ENCODE data around the gene KRTAP10-7.
A peak's percentile ranks its signal among the peaks of the same experiment; 100 is the strongest.

KRTAP10-7 gene

DNA sequence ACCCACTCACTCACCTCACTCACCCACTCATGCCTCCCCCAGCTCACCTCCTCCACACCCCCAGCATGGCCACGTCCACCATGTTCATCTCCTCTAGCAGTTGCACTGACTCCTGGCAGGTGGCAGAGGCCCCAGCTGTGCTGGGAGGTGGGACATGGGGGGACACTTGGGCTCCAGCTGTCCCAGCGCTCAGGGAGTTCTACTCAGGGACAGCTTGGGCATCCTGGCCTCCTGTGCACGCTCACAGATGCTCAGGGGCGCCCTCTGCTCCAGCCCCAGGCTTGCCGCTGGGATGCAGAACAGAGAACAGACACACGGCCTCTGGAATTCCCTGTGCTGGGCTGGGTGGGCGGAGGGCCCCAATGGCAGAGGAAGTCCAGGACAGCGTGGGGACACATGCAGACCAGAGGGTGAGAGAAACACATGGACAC lies 16.7 kb downstream of the KRTAP10-7 start:
- no peak for TF ChIP-seq CTCF (conservative IDR thresholded peaks at IDR 0.05)
- H3K27ac ChIP-seq, result no peak overlapping the region

- TF ChIP-seq CTCF (conservative IDR thresholded peaks at IDR 0.05), result peak; percentile 85
- no peak overlapping the region for H3K27ac ChIP-seq
Observed at GRCh38 chr21:44618504-44618903, 18.1 kb downstream of the KRTAP10-7 start.

DNA sequence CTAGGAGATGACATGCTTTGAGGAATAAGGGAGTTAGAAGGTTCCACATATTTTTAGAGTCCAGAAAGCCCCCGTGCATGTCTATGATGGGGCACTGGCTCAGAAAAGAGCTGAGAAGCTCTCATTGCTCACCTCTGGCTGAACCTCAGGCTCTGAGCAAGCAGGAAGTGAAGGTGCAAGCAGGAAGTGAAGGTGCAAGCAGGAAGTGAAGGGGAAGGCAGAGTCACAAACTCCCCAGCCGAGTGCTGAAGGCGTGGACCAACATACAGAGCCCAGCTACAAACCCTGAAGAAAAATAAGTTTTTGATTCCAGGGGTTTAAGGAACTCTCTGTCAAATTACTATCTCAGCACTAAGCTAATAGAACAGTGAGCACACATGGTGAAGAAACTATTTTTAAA lies 18.5 kb downstream of the KRTAP10-7 start:
- no peak; the same call in 1 of the 2 replicates for TF ChIP-seq CTCF (conservative IDR thresholded peaks at IDR 0.05)
- H3K27ac ChIP-seq, result no peak overlapping the region

- TF ChIP-seq CTCF (conservative IDR thresholded peaks at IDR 0.05), result no peak
Observed at GRCh38 chr21:44619886-44620285, 19.5 kb downstream of the KRTAP10-7 start.

DNA sequence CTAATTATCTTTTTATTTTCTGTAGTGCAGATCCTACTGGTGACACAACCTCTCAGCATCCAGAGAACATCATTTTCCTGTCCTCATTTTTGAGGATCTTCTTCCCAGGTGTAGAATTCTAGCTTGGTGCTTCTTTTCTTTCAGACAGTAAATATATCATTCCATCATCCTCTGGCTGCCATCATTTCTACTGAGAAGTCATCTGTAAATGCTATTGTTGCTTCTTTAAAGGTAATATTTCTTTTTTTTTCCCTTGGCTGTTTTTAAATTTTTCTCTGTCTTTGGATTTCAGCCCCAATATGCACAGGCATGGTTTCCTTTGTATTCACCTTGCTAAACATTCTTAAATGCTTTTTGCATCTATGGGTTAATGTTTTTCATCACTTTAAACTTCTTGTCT lies 23.2 kb downstream of the KRTAP10-7 start:
- no peak overlapping the region for H3K27ac ChIP-seq
- no peak for TF ChIP-seq CTCF (conservative IDR thresholded peaks at IDR 0.05)

More at GRCh38 chr21:44619886-44620285, 19.5 kb downstream of the KRTAP10-7 start:
- no peak overlapping the region for H3K27ac ChIP-seq

DNA sequence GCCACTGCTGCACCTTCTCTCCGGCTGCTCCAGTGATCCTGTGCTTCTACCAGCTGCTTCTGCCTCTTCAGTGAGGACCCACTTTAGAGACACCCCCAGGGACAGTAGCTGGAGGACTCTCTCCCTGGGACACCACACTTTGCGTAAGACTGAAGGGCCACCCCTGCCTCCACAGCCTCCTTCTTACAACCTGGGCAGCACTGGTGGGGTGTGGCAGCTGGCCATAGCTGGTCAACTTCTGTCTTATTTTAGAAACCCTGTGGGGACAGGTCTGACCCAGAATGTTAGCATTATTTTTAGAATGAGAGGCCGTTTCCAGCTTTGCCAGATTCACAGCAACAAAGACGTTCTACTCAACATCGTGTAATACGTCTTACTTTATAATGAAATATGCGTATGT lies 25.4 kb downstream of the KRTAP10-7 start:
- no peak for TF ChIP-seq CTCF (conservative IDR thresholded peaks at IDR 0.05)
- H3K27ac ChIP-seq, result no peak overlapping the region

DNA sequence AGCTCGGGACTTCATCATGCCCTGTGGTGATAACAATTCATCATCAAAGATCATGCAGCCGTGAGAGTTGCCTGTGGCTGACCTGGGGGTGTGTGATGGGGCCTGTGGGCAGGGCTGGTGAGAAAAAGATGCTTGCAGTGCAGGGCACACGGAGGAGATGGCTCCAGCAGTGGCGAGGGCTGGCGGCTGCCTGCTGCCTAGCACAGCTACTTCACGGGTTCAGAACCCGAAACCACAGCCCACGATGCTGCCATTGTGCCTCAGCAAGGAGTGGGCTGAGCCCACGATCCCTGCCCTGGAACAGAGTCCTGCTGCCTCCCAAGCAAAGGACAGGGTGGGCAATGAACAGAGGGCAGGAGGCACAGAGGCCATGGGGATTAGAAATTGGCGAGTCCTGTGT lies 25.9 kb downstream of the KRTAP10-7 start:
- no peak for TF ChIP-seq CTCF (conservative IDR thresholded peaks at IDR 0.05)
- H3K27ac ChIP-seq, result no peak overlapping the region
